DMS153 treated with DMSO at 0.1 percent for 48 hours (cell line): Measurements from ENCODE around the gene NKX6-2.
"Not testable (repeated sequence)": the region's sequence is repeated elsewhere in the genome, so short reads cannot be mapped to it uniquely, and the experiment has no call there.

Experiments
- DNase-seq: peaks from one replicate; lab custom pipeline; 2025; ENCODE audit not compliant: unreplicated experiment; lab: John Stamatoyannopoulos, UW

Gene NKX6-2

DNA sequence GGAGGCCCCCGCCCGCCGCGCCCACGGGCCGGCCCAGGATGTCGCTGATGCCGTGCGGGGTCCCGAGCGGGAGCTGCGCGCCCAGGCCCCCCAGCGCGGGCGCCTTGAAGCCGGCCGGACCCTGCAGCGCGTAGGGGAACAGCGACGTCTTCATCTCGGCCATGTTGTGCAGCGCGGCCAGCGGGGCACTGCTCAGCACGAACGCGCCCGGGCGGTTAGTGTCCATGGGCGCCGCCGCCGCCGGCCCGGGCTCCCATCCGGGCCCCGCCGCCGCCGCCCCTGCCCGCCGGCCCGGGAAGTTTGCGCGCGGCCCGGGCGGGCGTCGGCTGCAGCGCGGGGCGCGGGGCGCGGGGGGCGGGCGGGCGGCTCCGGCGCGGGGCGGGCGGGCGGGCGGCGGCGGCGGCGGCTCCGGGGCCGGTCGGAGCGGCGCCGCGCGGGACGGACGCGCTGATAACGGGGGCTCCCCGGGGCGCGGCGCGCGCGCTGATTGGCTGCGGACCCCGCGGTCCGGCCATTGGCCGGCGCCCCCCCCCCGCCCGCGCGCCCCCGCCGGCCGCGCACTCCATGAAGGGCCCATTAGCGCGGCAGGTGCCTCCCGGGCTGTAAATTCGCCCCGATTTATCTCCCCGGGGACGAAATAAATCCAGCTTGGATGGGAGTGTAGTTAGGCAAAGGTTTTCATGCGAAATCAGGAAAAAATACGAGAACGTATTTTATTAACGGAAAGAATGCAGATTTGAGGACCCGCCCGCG is at the start of gene NKX6-2:
NKX6-2 (minus strand) TSS at position 425 of the 753 bp plus-strand sequence; CDS start at position 226, 199 bp downstream.
- no peak for DNase-seq

DNA sequence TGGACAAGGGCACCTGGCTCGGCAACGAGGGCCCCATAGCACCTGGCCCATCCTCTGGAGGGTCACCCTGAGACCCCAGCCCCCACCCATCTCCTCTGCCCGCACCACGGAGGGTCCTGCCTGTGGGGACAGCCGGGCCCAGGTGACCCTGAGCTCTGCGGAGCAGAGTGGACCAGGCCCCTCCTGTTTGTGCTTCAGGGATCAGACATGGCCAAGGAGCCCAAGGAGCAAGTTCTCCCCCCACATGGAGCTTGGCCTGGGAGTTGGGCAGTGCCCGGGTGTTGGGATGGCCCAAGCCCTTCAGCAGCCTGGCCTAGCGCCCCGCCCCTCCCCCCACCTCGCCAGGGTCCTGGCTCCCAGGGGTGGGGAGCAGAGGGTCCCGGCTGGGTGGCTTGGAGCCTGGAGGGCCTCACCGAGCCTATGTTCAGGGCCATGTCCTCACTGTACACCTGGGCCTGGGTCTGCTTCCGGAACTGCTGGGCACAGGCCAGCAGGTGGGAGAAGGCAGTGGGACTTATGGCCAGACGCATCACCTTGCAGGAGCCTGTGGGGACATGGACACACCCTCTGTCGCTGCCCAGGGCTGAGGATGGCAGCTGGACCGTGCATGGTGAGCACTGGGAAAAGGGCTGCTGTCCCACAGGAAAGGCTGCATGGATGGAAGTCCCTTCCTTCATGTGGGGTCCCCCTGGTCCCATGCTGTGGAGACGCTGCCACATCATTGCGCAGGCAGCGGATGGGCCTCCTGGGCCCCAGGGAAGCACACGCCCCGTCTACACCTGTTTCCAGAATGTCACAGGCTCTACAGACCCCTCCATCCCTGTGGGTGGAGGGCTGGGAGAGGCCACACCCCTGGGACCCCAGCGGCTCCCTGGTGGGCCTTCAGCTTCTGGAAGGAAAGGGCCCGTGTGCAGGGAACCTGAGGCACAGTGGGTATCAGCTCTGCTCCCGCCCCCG is 49.2 kb upstream of the NKX6-2 start:
- DNase-seq, result no peak

DNA sequence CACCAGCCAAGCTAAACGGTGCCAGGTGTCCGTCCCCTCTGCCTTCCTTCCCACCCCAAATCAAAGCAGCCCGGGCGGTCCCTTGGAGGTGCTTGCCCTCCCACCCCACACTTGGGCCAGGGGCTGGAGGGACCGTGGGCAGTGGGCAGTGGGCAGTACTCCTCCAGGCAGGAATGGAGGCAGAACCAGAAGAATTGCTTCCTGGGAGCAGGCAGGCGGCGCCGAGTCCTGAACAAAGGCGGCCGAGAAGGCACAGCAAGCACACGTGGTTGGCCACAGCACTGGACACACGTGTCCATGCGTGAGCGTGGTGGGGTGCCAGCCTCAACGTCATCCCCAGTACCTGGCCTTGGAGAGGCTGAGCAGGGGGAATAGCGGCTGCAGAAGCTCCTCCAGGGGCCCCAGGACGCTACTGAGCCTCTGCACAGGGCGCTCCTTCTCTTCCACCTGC is 48.4 kb upstream of the NKX6-2 start:
- DNase-seq, result no peak

DNA sequence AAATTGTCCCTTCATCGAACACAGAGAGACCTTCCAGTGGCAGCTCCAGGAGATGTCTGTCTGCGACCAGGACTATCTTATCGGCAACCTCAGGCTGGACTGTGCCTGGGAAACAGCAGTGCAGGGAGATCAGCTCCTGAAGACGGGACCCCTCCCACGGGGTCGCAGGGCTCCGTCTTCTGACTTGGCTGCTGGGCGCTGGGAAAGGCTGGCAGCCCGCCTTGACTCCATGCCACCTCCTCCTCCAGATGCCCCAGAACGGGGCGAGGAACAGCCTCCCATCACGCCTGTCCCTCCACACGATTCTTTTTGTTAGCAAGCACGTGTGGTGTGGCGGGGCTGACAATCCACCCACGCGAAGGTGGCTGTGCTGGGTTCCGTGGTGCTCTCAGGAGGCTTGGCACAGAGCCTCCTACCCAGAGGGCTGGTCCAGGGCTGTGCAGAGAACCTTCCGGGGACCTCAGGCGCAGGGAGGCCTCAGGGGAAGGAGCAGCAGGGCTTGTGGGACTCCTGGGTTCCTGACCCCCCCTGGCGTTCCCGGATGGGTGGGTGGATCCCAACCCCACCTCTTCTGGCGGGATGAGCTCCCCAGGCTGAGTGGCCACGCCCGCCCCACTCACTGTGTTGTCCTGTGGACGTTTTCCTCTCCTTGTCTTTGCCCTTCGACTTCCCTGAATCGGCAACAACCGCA is 47.6 kb upstream of the NKX6-2 start:
- no peak for DNase-seq

DNA sequence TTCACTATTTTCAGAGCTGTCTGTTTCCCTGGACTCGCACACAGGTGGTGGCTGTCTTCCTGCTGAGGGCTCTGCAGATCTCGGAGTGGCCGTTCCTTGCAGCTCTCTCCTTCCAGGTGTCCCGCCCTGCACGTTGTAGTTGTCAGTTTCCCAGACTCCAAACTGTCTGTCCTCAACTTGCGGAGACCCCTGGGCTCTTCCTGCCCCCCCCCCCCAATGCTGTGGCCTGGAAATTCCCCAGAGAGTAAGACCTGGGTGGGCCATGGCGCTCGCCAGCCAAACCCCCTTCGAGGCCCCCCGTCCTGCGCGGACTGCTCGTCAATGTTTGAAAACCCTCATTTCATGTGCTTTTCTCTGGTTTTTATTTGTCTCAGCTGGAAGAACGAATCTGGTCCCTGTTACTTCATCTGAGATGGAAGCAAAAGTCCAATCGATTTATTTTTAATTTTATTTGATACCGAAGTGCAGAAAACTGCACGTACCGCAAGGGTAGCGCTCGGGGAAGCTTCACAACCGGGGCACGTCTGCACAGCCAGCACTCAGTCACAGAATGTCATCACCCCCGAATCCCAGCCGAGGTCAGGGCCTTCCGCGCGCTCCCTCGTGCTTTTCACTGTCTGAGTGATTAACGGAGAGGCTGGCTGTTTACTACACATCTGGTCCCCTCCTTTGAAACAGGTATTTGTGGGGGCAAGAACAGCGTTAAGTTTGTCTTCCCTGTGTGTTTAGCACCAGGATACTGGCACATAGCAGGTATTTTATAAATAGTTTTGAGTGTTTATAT is 46.4 kb upstream of the NKX6-2 start:
- no peak for DNase-seq

DNA sequence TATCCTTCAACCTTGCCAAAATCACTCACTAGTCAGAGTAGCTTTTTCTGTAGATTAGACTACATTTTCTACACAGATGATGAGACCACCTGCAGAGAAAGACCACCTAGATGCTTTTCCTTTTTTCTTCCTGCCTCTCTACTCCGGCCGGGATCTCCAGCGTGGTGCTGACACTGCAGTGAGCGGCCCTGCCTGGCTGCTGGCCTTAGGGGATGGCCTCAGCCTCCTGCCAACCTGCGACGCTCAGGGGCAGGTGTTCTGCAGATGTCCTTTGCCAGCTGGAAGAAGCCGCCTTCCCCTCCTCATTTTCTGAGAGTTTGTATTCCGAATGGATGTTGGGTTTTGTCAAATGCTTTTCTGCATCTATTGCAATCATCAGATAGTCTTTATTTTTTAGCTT is 43.5 kb upstream of the NKX6-2 start:
- no peak for DNase-seq

DNA sequence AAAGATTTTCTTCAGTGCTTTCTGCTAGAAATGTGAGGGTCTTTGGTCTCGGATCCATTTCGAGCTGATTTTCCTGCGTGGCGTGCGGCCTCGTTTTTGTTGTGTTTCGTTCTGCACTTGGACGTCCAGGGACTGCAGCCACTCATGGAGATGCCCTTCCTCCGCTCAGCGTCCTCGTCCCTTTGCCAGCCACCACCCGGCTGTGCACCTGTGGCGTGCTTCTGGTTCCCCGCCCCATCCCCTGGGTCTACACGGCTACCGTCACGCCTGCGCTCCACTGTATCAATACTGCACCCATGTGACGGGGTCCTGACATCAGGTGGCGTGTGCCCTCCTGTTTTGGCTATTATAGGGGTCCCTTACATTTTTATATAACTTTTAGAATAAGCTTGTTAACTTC is 42.7 kb upstream of the NKX6-2 start:
- DNase-seq, result no peak

DNA sequence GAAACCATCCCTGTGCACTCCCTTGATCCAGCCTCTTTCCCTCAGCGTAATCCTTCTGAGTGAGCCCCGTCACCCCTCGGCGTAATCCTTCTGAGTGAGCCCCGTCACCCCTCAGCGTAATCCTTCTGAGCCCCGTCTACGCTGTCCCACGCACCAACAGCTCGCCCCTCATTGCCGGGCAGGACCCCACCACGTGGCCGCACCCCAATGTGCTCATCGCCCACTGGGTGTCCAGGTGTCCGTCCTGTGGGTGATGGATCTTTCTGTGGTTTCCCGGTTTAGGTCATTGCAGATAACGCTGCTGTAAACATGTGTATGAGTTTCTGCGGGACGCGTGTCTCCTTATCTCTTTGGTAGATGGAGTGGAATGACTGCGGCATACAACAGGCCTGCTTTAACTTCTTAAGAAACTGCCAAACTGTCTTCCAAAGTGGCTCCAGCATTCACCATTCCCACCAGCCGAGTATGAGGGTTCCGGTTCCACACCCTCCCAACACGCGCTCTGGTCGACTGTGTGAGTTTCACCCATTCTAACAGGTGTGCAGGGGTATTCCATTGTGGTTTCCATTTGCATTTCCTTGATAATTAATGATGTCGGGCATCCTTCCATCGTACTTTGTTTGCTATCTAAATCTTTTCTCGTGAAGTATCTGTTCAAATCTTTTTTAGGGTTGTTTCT is 42.1 kb upstream of the NKX6-2 start:
- DNase-seq, result no peak

DNA sequence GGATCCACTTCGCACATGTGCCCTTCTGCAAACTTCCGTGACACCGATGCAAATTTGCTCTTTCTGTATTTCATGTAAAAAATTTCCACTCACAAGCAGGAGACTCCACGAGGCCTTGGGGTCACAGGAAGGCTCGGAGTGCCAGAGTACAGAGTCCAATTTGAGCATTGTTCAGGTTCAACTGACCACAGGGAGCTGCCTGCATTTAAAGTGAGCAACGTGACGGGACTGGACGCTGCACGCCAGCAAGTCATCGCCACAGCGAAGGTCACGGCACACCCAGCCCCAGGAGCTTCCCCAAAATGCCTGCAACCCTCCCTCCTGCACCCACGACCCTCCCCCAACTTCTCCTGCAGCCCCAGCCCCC is 41.5 kb upstream of the NKX6-2 start:
- no peak for DNase-seq

DNA sequence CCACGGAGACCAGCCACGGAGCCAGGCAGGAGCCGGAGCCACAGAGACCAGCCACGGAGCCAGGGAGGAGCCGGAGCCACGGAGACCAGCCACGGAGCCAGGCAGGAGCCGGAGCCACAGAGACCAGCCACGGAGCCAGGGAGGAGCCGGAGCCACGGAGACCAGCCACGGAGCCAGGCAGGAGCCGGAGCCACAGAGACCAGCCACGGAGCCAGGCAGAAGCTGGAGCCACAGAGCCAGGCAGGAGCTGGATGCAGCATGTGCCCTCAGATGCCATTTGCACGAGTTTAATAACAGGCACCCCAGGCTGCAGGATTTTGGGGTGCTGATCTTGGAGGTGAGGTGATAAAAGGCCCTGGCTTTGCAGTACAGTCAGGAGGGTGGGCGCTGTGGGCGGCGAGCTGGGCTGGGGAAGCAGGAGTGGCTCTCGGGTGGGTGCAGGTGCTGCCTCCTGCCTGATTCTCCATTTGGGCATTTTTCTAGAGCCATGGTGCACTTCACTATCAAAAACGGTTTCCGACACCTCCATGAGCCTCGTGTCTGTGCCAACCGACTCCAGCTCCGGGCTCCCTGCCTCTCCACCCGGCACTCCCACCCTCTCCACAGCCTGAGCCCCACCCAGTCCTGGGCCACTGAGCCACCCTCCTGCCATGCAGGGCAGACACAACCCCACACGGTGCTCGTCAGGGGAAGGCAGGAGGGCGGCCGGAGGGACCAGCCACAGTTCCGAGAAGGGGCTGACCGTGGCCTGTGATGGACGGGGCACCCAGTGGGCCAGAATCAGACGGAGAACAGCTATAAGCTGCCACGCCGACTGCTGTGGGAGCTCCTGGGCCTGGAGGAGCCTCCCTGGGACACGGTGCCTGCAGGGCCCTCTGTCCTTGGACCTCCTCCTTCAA is 40.8 kb upstream of the NKX6-2 start:
- no peak for DNase-seq

DNA sequence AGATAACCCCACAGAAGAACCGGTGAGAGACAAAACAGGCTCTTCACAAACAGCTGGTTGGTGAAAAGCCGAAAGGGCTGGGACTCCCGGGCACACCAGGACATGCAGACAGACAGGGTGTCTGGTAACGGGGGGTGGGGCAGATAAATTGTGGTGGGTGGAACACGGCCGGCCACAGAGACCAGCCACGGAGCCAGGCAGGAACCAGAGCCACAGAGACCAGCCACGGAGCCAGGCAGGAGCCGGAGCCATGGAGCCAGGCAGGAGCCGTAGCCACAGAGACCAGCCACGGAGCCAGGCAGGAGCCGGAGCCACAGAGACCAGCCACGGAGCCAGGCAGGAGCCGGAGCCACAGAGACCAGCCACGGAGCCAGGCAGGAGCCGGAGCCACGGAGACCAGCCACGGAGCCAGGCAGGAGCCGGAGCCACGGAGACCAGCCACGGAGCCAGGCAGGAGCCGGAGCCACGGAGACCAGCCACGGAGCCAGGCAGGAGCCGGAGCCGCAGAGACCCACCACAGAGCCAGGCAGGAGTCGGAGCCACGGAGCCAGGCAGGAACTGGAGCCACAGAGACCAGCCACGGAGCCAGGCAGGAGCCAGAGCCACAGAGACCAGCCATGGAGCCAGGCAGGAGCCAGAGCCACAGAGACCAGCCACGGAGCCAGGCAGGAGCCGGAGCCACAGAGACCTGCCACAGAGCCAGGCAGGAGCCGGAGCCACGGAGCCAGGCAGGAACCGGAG is 40.0 kb upstream of the NKX6-2 start:
- not testable (repeated sequence) for DNase-seq

DNA sequence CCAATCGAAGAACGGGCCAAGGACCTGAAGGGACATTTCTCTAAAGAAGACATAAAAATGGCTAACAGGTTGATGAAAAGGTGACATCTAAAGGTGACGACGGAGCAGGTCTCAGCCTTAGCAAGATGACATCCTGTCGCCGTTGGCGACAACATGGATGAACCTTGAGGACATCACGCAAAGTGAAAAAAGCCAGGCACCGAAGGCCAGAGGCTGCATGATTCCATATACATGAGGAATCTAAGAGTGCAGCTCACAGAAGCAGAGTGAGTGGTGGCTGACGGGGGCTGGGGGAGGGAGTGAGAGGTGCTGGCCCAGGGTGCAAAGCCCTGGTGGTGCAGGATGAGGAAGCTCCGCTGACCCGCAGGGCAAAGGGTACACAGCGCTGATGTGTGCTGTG is 34.1 kb upstream of the NKX6-2 start:
- DNase-seq, result no peak

DNA sequence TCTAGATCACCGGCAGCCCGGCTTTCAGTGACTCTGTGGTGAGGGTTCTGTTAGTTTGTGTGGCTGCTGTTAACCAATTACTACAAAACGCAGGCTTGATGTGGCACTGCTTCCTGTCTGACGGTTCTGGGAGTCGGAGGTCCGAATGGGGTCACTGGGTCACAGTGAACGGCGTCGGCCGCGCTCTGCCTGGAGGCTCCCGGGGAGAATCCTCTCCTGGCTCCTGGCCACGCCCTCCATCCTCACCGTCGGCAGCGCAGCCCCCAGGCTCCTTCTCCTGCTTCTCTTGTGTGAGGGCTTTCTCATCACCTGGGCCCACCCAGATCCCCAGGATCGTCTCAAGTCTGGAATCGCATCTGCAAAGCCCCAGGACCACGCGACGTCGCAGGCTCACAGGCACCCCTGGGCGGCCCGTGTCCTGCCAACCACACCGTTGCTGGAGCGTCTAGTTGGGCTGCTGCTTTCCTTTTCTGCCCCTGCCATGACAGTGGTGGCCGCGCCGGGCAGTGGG is 31.8 kb upstream of the NKX6-2 start:
- no peak for DNase-seq

DNA sequence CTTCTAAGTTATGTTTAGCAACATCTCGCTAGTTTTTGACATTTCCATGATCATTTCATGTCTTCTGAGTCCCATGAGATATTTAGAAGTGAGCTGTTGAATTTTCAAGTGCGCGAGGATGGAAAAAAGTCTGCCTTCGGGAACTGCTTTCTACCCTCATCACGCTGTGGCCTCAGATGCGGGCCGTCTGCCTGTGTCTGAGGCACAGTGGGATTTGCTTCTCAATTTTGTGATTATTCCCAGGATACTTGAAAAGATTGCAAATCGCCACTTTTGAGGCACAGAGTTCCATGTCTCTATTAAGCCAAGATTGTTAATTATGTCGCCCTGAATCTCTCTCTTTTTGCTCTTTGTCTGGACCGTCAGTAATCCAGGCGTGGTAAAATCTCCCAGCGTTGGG is 30.8 kb upstream of the NKX6-2 start:
- no peak for DNase-seq

DNA sequence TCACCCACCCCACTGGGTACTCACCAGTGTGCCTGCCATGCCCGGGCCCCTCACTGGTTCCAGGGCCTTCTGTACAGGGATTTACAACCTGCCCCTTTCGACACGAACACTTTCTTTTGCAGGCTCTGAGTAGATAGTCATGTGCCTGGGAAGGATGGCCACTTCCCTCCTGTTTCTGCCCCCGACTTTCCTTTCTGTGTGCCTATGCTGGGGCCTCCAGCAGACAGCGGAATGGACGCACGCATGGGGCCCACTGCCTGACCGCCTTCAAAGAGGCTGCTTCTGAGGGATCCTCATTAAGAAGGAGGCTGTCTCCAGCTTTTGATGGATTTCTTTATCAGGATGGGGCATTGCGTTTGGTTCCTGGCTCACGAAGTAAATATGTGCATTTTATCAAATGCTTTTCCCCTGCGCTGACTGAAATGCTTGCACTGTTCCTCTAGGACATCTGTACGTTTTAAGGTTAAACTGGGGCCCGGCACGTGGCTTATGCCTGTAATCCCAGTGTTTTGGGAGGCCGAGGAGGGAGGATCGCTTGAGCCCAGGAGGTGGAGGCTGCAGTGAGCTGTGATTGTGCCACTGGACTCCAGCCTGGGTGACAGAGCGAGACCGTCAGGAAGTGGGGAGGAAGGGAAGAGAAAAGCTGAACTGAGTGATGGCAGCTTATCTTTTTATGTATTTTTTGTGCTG is 29.4 kb upstream of the NKX6-2 start:
- DNase-seq, result no peak

DNA sequence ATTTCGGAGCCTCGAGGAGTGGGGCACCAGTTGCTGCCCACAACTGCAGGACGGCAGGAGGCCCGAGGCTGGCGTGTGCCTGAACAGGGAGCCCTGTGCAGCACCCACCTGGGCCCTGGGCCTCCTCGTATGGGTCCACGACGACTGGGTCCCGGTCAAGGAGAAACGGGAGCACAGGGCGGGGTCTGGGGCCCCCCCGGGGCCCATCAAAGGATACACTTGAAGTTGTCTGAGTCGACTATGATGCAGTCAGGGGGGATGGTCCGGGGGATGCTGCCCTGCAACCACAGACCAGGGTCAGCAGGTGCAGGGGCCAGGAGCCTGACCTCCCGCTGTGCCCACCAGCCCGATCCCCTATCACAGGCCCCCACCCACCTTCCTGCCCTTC is 28.5 kb upstream of the NKX6-2 start:
- DNase-seq, result no peak

DNA sequence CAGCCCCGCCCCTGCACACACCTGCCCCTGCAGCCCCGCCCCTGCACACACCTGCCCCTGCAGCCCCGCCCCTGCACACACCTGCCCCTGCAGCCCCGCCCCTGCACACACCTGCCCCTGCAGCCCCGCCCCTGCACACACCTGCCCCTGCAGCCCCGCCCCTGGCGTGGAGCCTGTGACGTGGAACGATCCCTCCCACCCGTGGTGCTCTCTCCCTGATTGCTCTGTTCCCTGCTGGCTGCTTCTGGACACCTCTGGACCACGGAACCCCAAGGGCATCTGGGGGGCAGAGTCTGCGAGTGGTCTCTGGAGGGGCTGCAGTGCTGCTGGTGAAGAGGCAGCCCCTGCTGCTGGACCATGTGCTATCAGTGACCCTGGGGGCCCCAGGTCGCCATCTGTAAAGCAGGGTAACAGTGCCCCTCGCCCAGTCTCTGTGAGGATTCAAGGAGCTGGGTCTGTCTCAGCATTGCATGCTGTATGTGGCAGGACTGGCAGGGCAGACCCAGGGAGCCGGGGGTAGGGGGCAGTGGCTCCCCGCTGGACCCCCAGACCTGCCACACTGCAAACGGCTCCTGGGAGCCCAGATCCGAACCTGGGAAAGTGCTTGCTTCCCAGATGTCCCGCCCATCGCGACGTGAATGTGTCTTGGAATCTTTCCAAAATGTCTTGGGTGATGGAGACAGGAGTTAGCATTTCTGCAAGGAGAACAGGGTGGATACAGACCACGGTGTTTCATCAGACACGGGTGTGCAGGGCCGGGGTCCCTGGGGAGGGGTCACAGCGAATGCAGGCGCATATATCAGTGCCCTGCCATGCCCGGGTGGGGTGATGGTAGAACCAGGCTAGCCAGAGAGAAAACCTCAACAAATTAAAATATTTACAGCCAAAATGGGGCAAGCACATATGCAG is 27.9 kb upstream of the NKX6-2 start:
- DNase-seq, result no peak
